ENCODE measurements around the gene PDE4D. TPM values are rescaled to one million over a fixed set of nuclear protein-coding genes. Genes with fewer than 3 reads are reported as not detected.

The PDE4D gene
- total and polyA plus RNA-seq, 4 donors, result 12.8 to 167 (median 44.5) TPM

DNA sequence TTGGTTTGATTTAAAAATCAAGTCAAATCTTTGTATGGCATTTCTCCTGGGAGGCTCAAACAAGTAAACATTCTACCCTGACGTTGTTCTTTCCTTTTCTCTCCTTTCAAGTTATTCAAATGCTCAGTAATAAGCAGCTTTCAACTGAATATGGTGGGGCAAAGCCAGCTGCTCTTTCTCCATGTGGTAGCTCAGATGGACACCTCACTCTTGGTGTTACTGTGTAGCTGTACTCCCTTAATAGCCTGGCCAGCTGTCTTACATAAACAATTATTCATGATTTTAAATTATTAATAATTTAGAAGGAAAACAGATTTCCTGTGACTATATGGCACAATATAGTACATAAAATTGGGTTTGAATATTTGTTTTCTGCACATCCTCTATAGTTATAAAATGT, 165.2 kb downstream of the PDE4D start:
- no peaks in the 10 kb centered on the region for H3K27me3 ChIP-seq (ENCODE audit: control insufficient read depth in 3 of 3, insufficient read depth in 3 of 3, low read length in 2 of 3)
- TF ChIP-seq, protein P1, sequence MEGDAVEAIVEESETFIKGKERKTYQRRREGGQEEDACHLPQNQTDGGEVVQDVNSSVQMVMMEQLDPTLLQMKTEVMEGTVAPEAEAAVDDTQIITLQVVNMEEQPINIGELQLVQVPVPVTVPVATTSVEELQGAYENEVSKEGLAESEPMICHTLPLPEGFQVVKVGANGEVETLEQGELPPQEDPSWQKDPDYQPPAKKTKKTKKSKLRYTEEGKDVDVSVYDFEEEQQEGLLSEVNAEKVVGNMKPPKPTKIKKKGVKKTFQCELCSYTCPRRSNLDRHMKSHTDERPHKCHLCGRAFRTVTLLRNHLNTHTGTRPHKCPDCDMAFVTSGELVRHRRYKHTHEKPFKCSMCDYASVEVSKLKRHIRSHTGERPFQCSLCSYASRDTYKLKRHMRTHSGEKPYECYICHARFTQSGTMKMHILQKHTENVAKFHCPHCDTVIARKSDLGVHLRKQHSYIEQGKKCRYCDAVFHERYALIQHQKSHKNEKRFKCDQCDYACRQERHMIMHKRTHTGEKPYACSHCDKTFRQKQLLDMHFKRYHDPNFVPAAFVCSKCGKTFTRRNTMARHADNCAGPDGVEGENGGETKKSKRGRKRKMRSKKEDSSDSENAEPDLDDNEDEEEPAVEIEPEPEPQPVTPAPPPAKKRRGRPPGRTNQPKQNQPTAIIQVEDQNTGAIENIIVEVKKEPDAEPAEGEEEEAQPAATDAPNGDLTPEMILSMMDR (IDR thresholded peaks at IDR 0.05; ENCODE audit: control extremely low read depth, extremely low read depth), result no peak
- no peak overlapping the region for H3K27ac ChIP-seq (ENCODE audit: low read depth in 1 of 2, low read length in 1 of 2)
- ATAC-seq (ENCODE audit: insufficient read depth, low FRiP score) (no peak), DNase-seq (peak; percentile 43 to 78 (median 74))
- H3K4me3 ChIP-seq, result no peak overlapping the region
- H3K4me1 ChIP-seq (ENCODE audit: control insufficient read depth in 5 of 5, insufficient read depth in 5 of 5, low read length in 5 of 5), result peaks cover 0 to 32% (median 0%) of the 10 kb centered on the region in 5 donors
- H3K9ac ChIP-seq (ENCODE audit: insufficient read depth in 1 of 2, low read length in 2 of 2), result no peak overlapping the region
- 48 to 80% methylated on average over 1 of the region's 1 CpG for WGBS, 2 donors
- no peaks in the 10 kb centered on the region for H3K9me3 ChIP-seq (ENCODE audit: control insufficient read depth in 4 of 4, insufficient read depth in 3 of 4, low read length in 3 of 4)
- no peaks in the 10 kb centered on the region for H3K36me3 ChIP-seq (ENCODE audit: control insufficient read depth in 4 of 4, insufficient read depth in 4 of 4, low read length in 4 of 4)

DNA sequence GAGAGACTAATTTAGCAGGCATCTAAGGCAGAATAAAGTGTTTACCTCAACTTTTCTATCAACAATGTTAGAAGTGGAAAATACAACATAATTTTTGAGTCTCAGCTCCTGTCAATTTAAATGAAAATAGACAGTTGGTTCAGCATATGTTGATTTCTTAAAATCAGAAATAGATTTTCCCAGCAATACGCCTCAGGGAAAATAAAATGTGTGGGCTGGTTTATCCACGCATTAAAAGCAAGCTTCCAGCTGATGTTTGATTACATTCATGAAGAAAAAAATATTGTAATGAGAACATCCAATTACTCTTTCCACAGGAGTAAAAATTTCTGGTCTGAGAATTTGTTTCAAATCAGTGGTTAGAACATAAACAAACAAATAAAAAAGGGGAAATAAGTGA, 166.3 kb downstream of the PDE4D start:
- no peaks in the 10 kb centered on the region for H3K36me3 ChIP-seq (ENCODE audit: control insufficient read depth in 4 of 4, insufficient read depth in 4 of 4, low read length in 4 of 4)
- no peak for ATAC-seq (ENCODE audit: insufficient read depth, low FRiP score)
- H3K4me3 ChIP-seq, result no peak overlapping the region
- no peaks in the 10 kb centered on the region for H3K9me3 ChIP-seq (ENCODE audit: control insufficient read depth in 4 of 4, insufficient read depth in 3 of 4, low read length in 3 of 4)
- no peak overlapping the region for H3K27ac ChIP-seq (ENCODE audit: low read depth in 1 of 2, low read length in 1 of 2)
- no peak overlapping the region for H3K9ac ChIP-seq (ENCODE audit: insufficient read depth in 1 of 2, low read length in 2 of 2)
- 92 to 95% methylated on average over 2 of the region's 2 CpGs for WGBS, 2 donors
- H3K4me1 ChIP-seq (ENCODE audit: control insufficient read depth in 5 of 5, insufficient read depth in 5 of 5, low read length in 5 of 5), result peaks cover 0 to 20% (median 0%) of the 10 kb centered on the region in 5 donors
- DNase-seq, result no peak
- TF ChIP-seq, protein P1 (IDR thresholded peaks at IDR 0.05; ENCODE audit: control extremely low read depth, extremely low read depth), result no peak
- H3K27me3 ChIP-seq (ENCODE audit: control insufficient read depth in 3 of 3, insufficient read depth in 3 of 3, low read length in 2 of 3), result no peaks in the 10 kb centered on the region

DNA sequence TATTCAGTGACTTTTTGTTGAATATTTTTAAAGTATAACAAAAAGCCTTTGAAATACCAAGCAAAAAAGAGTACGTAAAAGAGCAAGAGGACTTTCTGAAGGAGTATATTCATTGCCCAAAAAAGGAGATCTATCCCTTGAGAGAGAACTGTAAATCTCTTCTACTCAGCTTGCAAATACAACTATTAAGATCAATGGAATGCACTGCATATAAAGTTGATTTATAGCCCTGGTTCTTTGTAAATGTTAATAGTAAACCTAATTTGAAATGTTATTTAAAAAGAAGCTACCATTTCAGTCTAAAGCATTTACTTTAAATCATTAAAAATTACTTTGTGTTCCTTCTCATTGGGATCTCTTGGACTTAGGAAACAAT, 168.1 kb downstream of the PDE4D start:
- Histone ChIP-seq H3K27ac (ENCODE audit: low read depth in 1 of 2, low read length in 1 of 2) (no peak overlapping the region), H3K27me3 (ENCODE audit: control insufficient read depth in 3 of 3, insufficient read depth in 3 of 3, low read length in 2 of 3) (no peaks in the 10 kb centered on the region), H3K4me1 (ENCODE audit: control insufficient read depth in 5 of 5, insufficient read depth in 5 of 5, low read length in 5 of 5) (peaks cover 0 to 14% (median 0%) of the 10 kb centered on the region in 5 donors), H3K36me3 (ENCODE audit: control insufficient read depth in 4 of 4, insufficient read depth in 4 of 4, low read length in 4 of 4) (no peaks in the 10 kb centered on the region), H3K9me3 (ENCODE audit: control insufficient read depth in 4 of 4, insufficient read depth in 3 of 4, low read length in 3 of 4) (no peaks in the 10 kb centered on the region), H3K9ac (ENCODE audit: insufficient read depth in 1 of 2, low read length in 2 of 2) (no peak overlapping the region), H3K4me3 (no peak overlapping the region)
- ATAC-seq (ENCODE audit: insufficient read depth, low FRiP score) (no peak), DNase-seq (no peak)
- TF ChIP-seq, protein P1 (IDR thresholded peaks at IDR 0.05; ENCODE audit: control extremely low read depth, extremely low read depth), result no peak
- WGBS, 2 donors, result 86 to 92% methylated on average over 1 of the region's 1 CpG

Data from lung (tissue), 12 donors.